A673 (cell line): Measurements from ENCODE around the gene PPARG. TPM values are rescaled to one million over a fixed set of nuclear protein-coding genes. Genes with fewer than 3 reads are reported as not detected.

ENCODE experiments used
- BruUV-seq: library from RNA; stranded (reverse); fragments of 400-500 nt; replicated peaks from 2 replicates; lab custom pipeline; 2021; lab: Mats Ljungman, UMichigan
- CTCF ChIA-PET: fragments of 300-600 bp; sonication (Branson Sonifier 250); formaldehyde crosslinking; loops from one replicate; lab custom pipeline; 2022; ENCODE audit warnings: antibody characterized with exemption; lab: Charles Lee
- POLR2A ChIA-PET: fragments of 300-600 bp; sonication (Branson Sonifier 250); formaldehyde crosslinking; loops from one replicate; lab custom pipeline; 2022; ENCODE audit warnings: antibody characterized with exemption; ENCODE audit not compliant: low non-redundant PET; lab: Charles Lee
- DNase-seq: peaks from one replicate; pipeline ENCODE4 v3.0.0-alpha.2; 2015; ENCODE audit warnings: low spot score
- H3K27ac ChIP-seq: fragments of 200-600 bp; sonication (generic); 2 replicates; pipeline ENCODE4 v1.5.1; 2016; ENCODE audit warnings: mixed run types, low read depth, mild to moderate bottlenecking, mixed read lengths, antibody characterized with exemption, low read length; ENCODE audit not compliant: poor library complexity, severe bottlenecking
- H3K27me3 ChIP-seq: fragments of 200-600 bp; sonication (generic); replicated peaks from 2 replicates; pipeline ENCODE4 v1.6.1; 2017; ENCODE audit warnings: mixed run types, low read depth, mild to moderate bottlenecking, mixed read lengths, antibody characterized with exemption, low read length; ENCODE audit not compliant: insufficient read depth, poor library complexity
- H3K36me3 ChIP-seq: fragments of 200-600 bp; sonication (generic); 2 replicates; pipeline ENCODE4 v1.6.1; 2016; ENCODE audit warnings: mixed run types, mild to moderate bottlenecking, mixed read lengths, antibody characterized with exemption, low read length; ENCODE audit not compliant: insufficient read depth, poor library complexity, severe bottlenecking
- H3K4me1 ChIP-seq: fragments of 200-600 bp; sonication (generic); 2 replicates; pipeline ENCODE4 v1.6.1; 2017; ENCODE audit warnings: mixed run types, mild to moderate bottlenecking, mixed read lengths, antibody characterized with exemption, low read length; ENCODE audit not compliant: insufficient read depth, poor library complexity, severe bottlenecking
- H3K4me3 ChIP-seq: fragments of 200-600 bp; sonication (generic); 2 replicates; pipeline ENCODE4 v1.5.1; 2016; ENCODE audit warnings: low read depth, mixed run types, mild to moderate bottlenecking, mixed read lengths, low read length; ENCODE audit not compliant: poor library complexity, severe bottlenecking
- H3K9me3 ChIP-seq: fragments of 200-600 bp; sonication (generic); 2 replicates; pipeline ENCODE4 v1.6.1; 2016; ENCODE audit warnings: mixed run types, low read depth, mild to moderate bottlenecking, mixed read lengths, antibody characterized with exemption, low read length; ENCODE audit not compliant: poor library complexity, severe bottlenecking
- CTCF ChIP-seq: fragments of 300-800, 200-600 bp; sonication (generic); conservative IDR thresholded peaks from 2 replicates; pipeline ENCODE4 v1.5.1; 2017; ENCODE audit warnings: low read depth, mild to moderate bottlenecking, antibody characterized with exemption, low read length, moderate library complexity, mixed read lengths
- EZH2 ChIP-seq: fragments of 200-600 bp; sonication (generic); IDR thresholded peaks from 2 replicates; pipeline ENCODE4 v1.6.1; 2017; ENCODE audit warnings: borderline replicate concordance, low read depth, mild to moderate bottlenecking, mixed read lengths, antibody characterized with exemption, low read length; ENCODE audit not compliant: poor library complexity, severe bottlenecking
- intact Hi-C: fragments of 100-400 bp; cut with micrococcal nuclease; formaldehyde crosslinking; loops from one replicate; pipeline ENCODE4 v1.10.0; 2022; ENCODE audit not compliant: unreplicated experiment
- total RNA-seq: library from RNA; stranded (reverse); gene quantifications from 2 replicates; pipeline ENCODE4 v1.2.3, GENCODE V29; 2021

Gene PPARG
- total RNA-seq, 1 experiment from 2014 or later, result 0.62 TPM

- no peaks in the 10 kb centered on the region for H3K36me3 ChIP-seq
- no peak overlapping the region for H3K27ac ChIP-seq
- DNase-seq, result peak; percentile 14
- TF ChIP-seq EZH2 (no peak), CTCF (no peak)
- no TSS peak for BruUV-seq
- H3K4me1 ChIP-seq, result no peaks in the 10 kb centered on the region
- ChIA-PET CTCF (no interaction called here), POLR2A (no interaction called here)
- no peaks in the 10 kb centered on the region for H3K27me3 ChIP-seq
- H3K9me3 ChIP-seq, result no peaks in the 10 kb centered on the region
- no peak overlapping the region for H3K4me3 ChIP-seq
- intact Hi-C loops, result no loop called here
Observed at GRCh38 chr3:12370758-12371157, 81.9 kb downstream of the PPARG start.

- no peaks in the 10 kb centered on the region for H3K4me1 ChIP-seq
- no peak for TF ChIP-seq EZH2
- H3K9me3 ChIP-seq, result no peaks in the 10 kb centered on the region
- H3K27me3 ChIP-seq, result no peaks in the 10 kb centered on the region
- DNase-seq, result no peak
- CTCF ChIA-PET, result no interaction called here
- intact Hi-C loops, result no loop called here
- no peak overlapping the region for H3K4me3 ChIP-seq
- H3K36me3 ChIP-seq, result no peaks in the 10 kb centered on the region
- BruUV-seq, result no TSS peak
- POLR2A ChIA-PET, result no interaction called here
- no peak overlapping the region for H3K27ac ChIP-seq
Observed at GRCh38 chr3:12371525-12372140, 82.8 kb downstream of the PPARG start.

- POLR2A ChIA-PET, result no interaction called here
- Histone ChIP-seq H3K36me3 (no peaks in the 10 kb centered on the region), H3K27me3 (no peaks in the 10 kb centered on the region), H3K4me1 (no peaks in the 10 kb centered on the region), H3K9me3 (no peaks in the 10 kb centered on the region), H3K27ac (no peak overlapping the region), H3K4me3 (no peak overlapping the region)
- no peak for TF ChIP-seq CTCF
- no peak for TF ChIP-seq EZH2
- no peak for DNase-seq
- BruUV-seq, result no TSS peak
- intact Hi-C loops, result no loop called here
- CTCF ChIA-PET, result no interaction called here
Observed at GRCh38 chr3:12372741-12373280, 83.9 kb downstream of the PPARG start.

- Histone ChIP-seq H3K4me1 (peaks cover 10% of the 10 kb centered on the region), H3K9me3 (no peaks in the 10 kb centered on the region), H3K4me3 (no peak overlapping the region), H3K36me3 (no peaks in the 10 kb centered on the region), H3K27me3 (no peaks in the 10 kb centered on the region), H3K27ac (no peak overlapping the region)
- POLR2A ChIA-PET, result no interaction called here
- TF ChIP-seq CTCF (no peak), EZH2 (no peak)
- intact Hi-C loops, result no loop called here
- CTCF ChIA-PET, result no interaction called here
- no TSS peak for BruUV-seq
- no peak for DNase-seq
Observed at GRCh38 chr3:12375572-12375971, 86.7 kb downstream of the PPARG start.
